BJ (cell line): ENCODE results near the gene MYRF. TPM values are rescaled to one million over a fixed set of nuclear protein-coding genes. Genes with fewer than 3 reads are reported as not detected.

ENCODE experiments used
- CTCF ChIA-PET: fragments of 350-600 bp; formaldehyde crosslinking; extraction: SDS; loops from one replicate; lab custom pipeline; 2021; ENCODE audit warnings: antibody characterized with exemption, inconsistent platforms; lab: Yijun Ruan, JAX
- POLR2A ChIA-PET: fragments of 300-600 bp; sonication (Branson Sonifier 250); formaldehyde crosslinking; extraction: SDS; loops from one replicate; lab custom pipeline; 2021; ENCODE audit warnings: antibody characterized with exemption; lab: Charles Lee
- DNase-seq: peaks from one replicate; pipeline ENCODE4 v3.0.0-alpha.2; 2011; ENCODE audit warnings: low read depth
- H3K27me3 ChIP-seq: 2 replicates; pipeline ENCODE4 v1.6.0; 2011; ENCODE audit warnings: low read length; ENCODE audit not compliant: control insufficient read depth, insufficient read depth
- H3K36me3 ChIP-seq: 2 replicates; pipeline ENCODE4 v1.5.1; 2011; ENCODE audit warnings: low read length; ENCODE audit not compliant: control insufficient read depth, insufficient read depth
- H3K4me3 ChIP-seq: 2 replicates; pipeline ENCODE4 v1.5.1; 2011; ENCODE audit warnings: low read depth, mild to moderate bottlenecking, control low read depth, low read length
- CTCF ChIP-seq: IDR thresholded peaks from 2 replicates; pipeline ENCODE4 v1.5.1; 2011; ENCODE audit warnings: low read depth, mild to moderate bottlenecking, control low read depth, inconsistent platforms, low read length, moderate library complexity; ENCODE audit not compliant: insufficient read depth
- polyA plus RNA-seq: library from polyadenylated mRNA; depleted of rRNA; stranded (reverse); fragments of >200 nt; gene quantifications from 2 replicates; pipeline ENCODE4 v1.2.3, GENCODE V29; 2011

Gene MYRF
- polyA plus RNA-seq, 1 experiment, result 0.45 TPM

- Histone ChIP-seq H3K4me3 (no peak overlapping the region), H3K36me3 (peaks cover 7% of the 10 kb centered on the region), H3K27me3 (no peaks in the 10 kb centered on the region)
- no peak for DNase-seq
- POLR2A ChIA-PET, result no interaction called here
- no peak for TF ChIP-seq CTCF
- CTCF ChIA-PET, result interaction anchor here (0.6 to 5.2 kb wide), 3 partner anchors 71 to 308 kb away, joined by 4 to 62 read pairs (median 21); no protein-coding TSS in a partner anchor
These were observed 47.3 kb downstream of the MYRF start for GRCh38 chr11:61799665-61800284.

- Histone ChIP-seq H3K27me3 (no peaks in the 10 kb centered on the region), H3K4me3 (no peak overlapping the region), H3K36me3 (peaks cover 7% of the 10 kb centered on the region)
- ChIA-PET POLR2A (no interaction called here), CTCF (interaction anchor here (0.7 to 5.2 kb wide), 6 partner anchors 11 to 308 kb away, joined by 3 to 62 read pairs (median 4); no protein-coding TSS in a partner anchor)
- no peak for TF ChIP-seq CTCF
- no peak for DNase-seq
These were observed 48.2 kb downstream of the MYRF start for GRCh38 chr11:61800331-61801281.

- no peaks in the 10 kb centered on the region for H3K27me3 ChIP-seq
- DNase-seq, result no peak
- peaks cover 14% of the 10 kb centered on the region for H3K36me3 ChIP-seq
- H3K4me3 ChIP-seq, result no peak overlapping the region
- TF ChIP-seq CTCF, result no peak
- POLR2A ChIA-PET, result no interaction called here
- CTCF ChIA-PET, result interaction anchor here (0.6 to 2.1 kb wide), 2 partner anchors 113 to 280 kb away, joined by 3 to 6 read pairs; no protein-coding TSS in a partner anchor
These were observed 50.2 kb downstream of the MYRF start for GRCh38 chr11:61802605-61803004.

- ChIA-PET POLR2A (no interaction called here), CTCF (interaction anchor here (1.2 to 1.5 kb wide), 3 partner anchors 12 to 304 kb away, joined by 3 to 8 read pairs (median 3); no protein-coding TSS in a partner anchor)
- Histone ChIP-seq H3K4me3 (no peak overlapping the region), H3K36me3 (peaks cover 14% of the 10 kb centered on the region), H3K27me3 (no peaks in the 10 kb centered on the region)
- TF ChIP-seq CTCF, result no peak
- DNase-seq, result no peak
These were observed 51.6 kb downstream of the MYRF start for GRCh38 chr11:61803889-61804647.
